ENCODE data around the gene OPRD1.

DNA sequence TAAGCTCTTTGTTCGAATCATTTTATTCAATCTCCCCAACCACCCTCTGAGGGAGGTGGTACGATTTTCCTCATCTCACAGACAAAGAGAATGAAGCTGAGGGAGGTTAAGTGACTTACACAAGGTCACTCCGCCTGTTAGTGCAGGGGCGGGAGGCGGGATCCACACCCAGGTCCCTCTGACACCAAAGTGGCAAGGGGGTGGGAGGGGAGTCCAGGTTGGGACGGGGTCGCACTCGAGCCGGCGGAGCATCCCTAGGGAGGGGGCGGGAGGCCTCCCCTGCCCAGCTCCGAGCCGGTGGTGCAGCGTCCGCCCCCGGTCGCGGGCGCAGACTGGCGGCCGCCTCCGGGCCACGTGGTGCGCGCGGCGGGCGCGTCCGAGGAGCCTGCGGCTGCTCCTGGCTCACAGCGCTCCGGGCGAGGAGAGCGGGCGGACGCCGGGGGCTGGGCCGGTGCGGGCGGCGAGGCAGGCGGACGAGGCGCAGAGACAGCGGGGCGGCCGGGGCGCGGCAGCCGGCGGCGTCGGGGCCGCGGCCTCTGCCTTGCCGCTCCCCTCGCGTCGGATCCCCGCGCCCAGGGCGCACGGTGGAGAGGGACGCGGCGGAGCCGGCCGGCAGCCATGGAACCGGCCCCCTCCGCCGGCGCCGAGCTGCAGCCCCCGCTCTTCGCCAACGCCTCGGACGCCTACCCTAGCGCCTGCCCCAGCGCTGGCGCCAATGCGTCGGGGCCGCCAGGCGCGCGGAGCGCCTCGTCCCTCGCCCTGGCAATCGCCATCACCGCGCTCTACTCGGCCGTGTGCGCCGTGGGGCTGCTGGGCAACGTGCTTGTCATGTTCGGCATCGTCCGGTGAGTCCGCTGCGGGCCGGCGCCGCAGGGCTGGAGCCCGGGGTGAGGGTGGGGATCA is at the start of gene OPRD1:
- TF ChIP-seq, protein P1, sequence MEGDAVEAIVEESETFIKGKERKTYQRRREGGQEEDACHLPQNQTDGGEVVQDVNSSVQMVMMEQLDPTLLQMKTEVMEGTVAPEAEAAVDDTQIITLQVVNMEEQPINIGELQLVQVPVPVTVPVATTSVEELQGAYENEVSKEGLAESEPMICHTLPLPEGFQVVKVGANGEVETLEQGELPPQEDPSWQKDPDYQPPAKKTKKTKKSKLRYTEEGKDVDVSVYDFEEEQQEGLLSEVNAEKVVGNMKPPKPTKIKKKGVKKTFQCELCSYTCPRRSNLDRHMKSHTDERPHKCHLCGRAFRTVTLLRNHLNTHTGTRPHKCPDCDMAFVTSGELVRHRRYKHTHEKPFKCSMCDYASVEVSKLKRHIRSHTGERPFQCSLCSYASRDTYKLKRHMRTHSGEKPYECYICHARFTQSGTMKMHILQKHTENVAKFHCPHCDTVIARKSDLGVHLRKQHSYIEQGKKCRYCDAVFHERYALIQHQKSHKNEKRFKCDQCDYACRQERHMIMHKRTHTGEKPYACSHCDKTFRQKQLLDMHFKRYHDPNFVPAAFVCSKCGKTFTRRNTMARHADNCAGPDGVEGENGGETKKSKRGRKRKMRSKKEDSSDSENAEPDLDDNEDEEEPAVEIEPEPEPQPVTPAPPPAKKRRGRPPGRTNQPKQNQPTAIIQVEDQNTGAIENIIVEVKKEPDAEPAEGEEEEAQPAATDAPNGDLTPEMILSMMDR (conservative IDR thresholded peaks at IDR 0.05 in 1 of 2, IDR thresholded peaks at IDR 0.05 in 1 of 2; ENCODE audit: extremely low read depth in 1 of 2, insufficient read depth in 1 of 2, low read depth in 1 of 2, low read length in 2 of 2) = no peak
- no peak for TF ChIP-seq EZH2 (IDR thresholded peaks at IDR 0.05; ENCODE audit: borderline replicate concordance, low read length)

Data from mammary epithelial cell (primary cell).